ENCODE measurements around the gene PDE11A.

- TF ChIP-seq CTCF (IDR thresholded peaks at IDR 0.05): no peak
- no peak for TF ChIP-seq EP300 (IDR thresholded peaks at IDR 0.05)
These were observed 354.6 kb downstream of the PDE11A start for GRCh38 chr2:177717831-177718618.
